SK-N-SH (cell line): Measurements from ENCODE around the gene TAS2R9. TPM values are rescaled to one million over a fixed set of nuclear protein-coding genes. Genes with fewer than 3 reads are reported as not detected.

ENCODE experiments used
- CTCF ChIA-PET: fragments of 300-600, 350-600 bp; formaldehyde crosslinking; extraction: SDS; loops from one replicate; lab custom pipeline; 2021; lab: Yijun Ruan, JAX
- POLR2A ChIA-PET: fragments of 350-600 bp; sonication (Branson Sonifier 250); formaldehyde crosslinking; extraction: SDS; loops from one replicate; lab custom pipeline; 2020; ENCODE audit warnings: antibody characterized with exemption, inconsistent platforms; lab: Yijun Ruan, JAX
- DNase-seq: peaks from one replicate; pipeline ENCODE4 v3.0.0; 2012
- H2AFZ ChIP-seq: fragments of 200-600 bp; sonication (generic); 2 replicates; pipeline ENCODE4 v1.8.1; 2016; ENCODE audit warnings: antibody characterized with exemption, mild to moderate bottlenecking, low read depth
- H3F3A ChIP-seq: fragments of 200-600 bp; sonication (generic); replicated peaks from 2 replicates; pipeline ENCODE3; 2016; ENCODE audit warnings: antibody characterized with exemption, mild to moderate bottlenecking; ENCODE audit not compliant: insufficient read depth
- H3K27ac ChIP-seq, 2 experiments: fragments of 200-500 bp in 1 of 2; fragments of 200-600 bp in 1 of 2; sonication (Bioruptor generic) in 1 of 2; sonication (generic), shearing (Covaris generic) in 1 of 2; 2 replicates each; pipeline versions ENCODE4 v1.5.1 to v1.6.1; 2014 to 2016; ENCODE audit warnings: low read depth in 2 of 2, inconsistent platforms in 1 of 2, low read length in 1 of 2, mild to moderate bottlenecking in 1 of 2, mixed read lengths in 1 of 2
- H3K27me3 ChIP-seq: fragments of 200-600 bp; sonication (generic), shearing (Covaris generic); 2 replicates; pipeline ENCODE4 v1.6.1; 2016; ENCODE audit warnings: mixed run types; ENCODE audit not compliant: insufficient read depth
- H3K36me3 ChIP-seq, 2 experiments: fragments of 200-500 bp in 1 of 2; fragments of 200-600 bp in 1 of 2; sonication (Bioruptor generic) in 1 of 2; sonication (generic) in 1 of 2; replicated peaks in 1 of 2; 2 replicates each; pipeline versions ENCODE3 to v1.5.1; 2014 to 2016; ENCODE audit warnings: low read length in 1 of 2, mild to moderate bottlenecking in 1 of 2; ENCODE audit not compliant: insufficient read depth in 2 of 2, control insufficient read depth in 1 of 2
- H3K4me1 ChIP-seq, 2 experiments: fragments of 200-500 bp in 1 of 2; fragments of 200-600 bp in 1 of 2; sonication (Bioruptor generic) in 1 of 2; sonication (generic), shearing (Covaris generic) in 1 of 2; 2 replicates each; pipeline versions ENCODE4 v1.5.1 to v1.6.1; 2014 to 2016; ENCODE audit warnings: low read depth in 1 of 2, low read length in 1 of 2, mixed run types in 1 of 2; ENCODE audit not compliant: insufficient read depth in 2 of 2, control insufficient read depth in 1 of 2
- H3K4me2 ChIP-seq: fragments of 200-600 bp; sonication (generic), shearing (Covaris generic); 2 replicates; pipeline ENCODE4 v1.6.1; 2017; ENCODE audit warnings: mixed run types
- H3K4me3 ChIP-seq, 2 experiments: fragments of 200-500 bp in 1 of 2; fragments of 200-600 bp in 1 of 2; sonication (Bioruptor generic) in 1 of 2; sonication (generic), shearing (Covaris generic) in 1 of 2; 2 replicates each; pipeline versions ENCODE4 v1.5.1 to v1.8.1; 2014 to 2016; ENCODE audit warnings: low read depth in 2 of 2, inconsistent platforms in 1 of 2, low read length in 1 of 2, mild to moderate bottlenecking in 1 of 2, mixed read lengths in 1 of 2, moderate library complexity in 1 of 2
- H3K79me2 ChIP-seq: fragments of 200-600 bp; sonication (generic); 2 replicates; pipeline ENCODE4 v1.8.1; 2017; ENCODE audit warnings: mild to moderate bottlenecking; ENCODE audit not compliant: insufficient read depth
- H3K9ac ChIP-seq: fragments of 200-600 bp; sonication (generic); 2 replicates; pipeline ENCODE4 v1.6.1; 2017; ENCODE audit warnings: mixed run types
- H3K9me2 ChIP-seq: fragments of 200-600 bp; sonication (generic); 2 replicates; pipeline ENCODE4 v1.6.1; 2017; ENCODE audit warnings: mixed run types
- H3K9me3 ChIP-seq: fragments of 200-600 bp; sonication (generic); 2 replicates; pipeline ENCODE4 v1.6.1; 2017; ENCODE audit warnings: mixed run types, mild to moderate bottlenecking, moderate library complexity
- H4K20me1 ChIP-seq: fragments of 200-600 bp; sonication (generic); 2 replicates; pipeline ENCODE4 v1.6.1; 2017; ENCODE audit warnings: mild to moderate bottlenecking, mixed run types; ENCODE audit not compliant: insufficient read depth
- EZH2phosphoT487 ChIP-seq: fragments of 200-600 bp; sonication (generic); IDR thresholded peaks from 2 replicates; pipeline ENCODE4 v1.6.1; 2017; ENCODE audit warnings: low read depth, mixed run types, mild to moderate bottlenecking, antibody characterized with exemption, moderate library complexity, borderline replicate concordance
- FOXM1 ChIP-seq: IDR thresholded peaks from 2 replicates; pipeline ENCODE4 v1.4.0; 2012; ENCODE audit warnings: low read depth, mild to moderate bottlenecking
- JUND ChIP-seq: IDR thresholded peaks from 2 replicates; pipeline ENCODE4 v1.4.0; 2012
- MEF2A ChIP-seq: IDR thresholded peaks from 2 replicates; pipeline ENCODE4 v1.4.0; 2012; ENCODE audit warnings: low read depth, borderline replicate concordance
- MXI1 ChIP-seq: IDR thresholded peaks from 2 replicates; pipeline ENCODE4 v1.6.1; 2012; ENCODE audit warnings: mild to moderate bottlenecking, low read depth, low read length, improper control_type of control experiment
- RCOR1 ChIP-seq: fragments of 150-350 bp; IDR thresholded peaks from 2 replicates; pipeline ENCODE4 v1.6.1; 2017; ENCODE audit warnings: antibody characterized with exemption, low read length
- TAF1 ChIP-seq: IDR thresholded peaks from 2 replicates; pipeline ENCODE4 v1.6.1; 2012; ENCODE audit warnings: low read depth, mild to moderate bottlenecking, low read length, moderate library complexity, borderline replicate concordance
- USF1 ChIP-seq: IDR thresholded peaks from 2 replicates; pipeline ENCODE4 v1.4.0; 2012; ENCODE audit warnings: low read depth, borderline replicate concordance
- WGBS: methylation state at CpG from one replicate; pipeline ENCODE4 v1.1.6; 2017; ENCODE audit warnings: low lambda C conversion rate; 5-methylcytosine and 5-hydroxymethylcytosine counted together
- polyA plus RNA-seq, 3 experiments: library from polyadenylated mRNA; depleted of rRNA; stranded (reverse); fragments of >200 nt; gene quantifications; 2 replicates each; pipeline ENCODE4 v1.2.3, GENCODE V29; 2012
- small RNA-seq, 7 experiments: library from RNA; depleted of rRNA; stranded (forward); fragments of <200 nt; gene quantifications; one replicate each; pipeline ENCODE3, GENCODE V24; 2012

Gene TAS2R9
- polyA plus RNA-seq, 1 of the 3 experiments (the other 2 are of a cell fraction), result not detected

- TF ChIP-seq RCOR1 (no peak), USF1 (no peak), FOXM1 (no peak), MEF2A (no peak), EZH2phosphoT487 (no peak), JUND (no peak), TAF1 (no peak), MXI1 (no peak)
- TF ChIP-seq, all 33 proteins: peak for 0
- no peaks in the 10 kb centered on the region for H4K20me1 ChIP-seq
- H3K9me3 ChIP-seq, result 0 out of 2 replicates have a peak, but pooled peaks cover 6% of the 10 kb centered on the region
- H3K4me2 ChIP-seq, result no peak overlapping the region
- no peak overlapping the region for H3K4me3 ChIP-seq
- no peaks in the 10 kb centered on the region for H3K9me2 ChIP-seq
- no peaks in the 10 kb centered on the region for H3K4me1 ChIP-seq
- no peak overlapping the region for H2AFZ ChIP-seq
- CTCF ChIA-PET, result interaction anchor here (1.1 to 3.1 kb wide), 4 partner anchors 10 to 440 kb away, joined by 5 to 10 read pairs (median 6); no protein-coding TSS in a partner anchor
- H3K9ac ChIP-seq, result no peak overlapping the region
- POLR2A ChIA-PET, result no interaction called here
- H3K79me2 ChIP-seq, result no peaks in the 10 kb centered on the region
- DNase-seq, result no peak
- H3F3A ChIP-seq, result no peaks in the 10 kb centered on the region
- H3K36me3 ChIP-seq, result no peaks in the 10 kb centered on the region
- no peak overlapping the region for H3K27ac ChIP-seq
- 0% methylated on average over 2 of the region's 2 CpGs for WGBS
- no peaks in the 10 kb centered on the region for H3K27me3 ChIP-seq
Observed at GRCh38 chr12:10759657-10760056, 50.3 kb downstream of the TAS2R9 start.

Small RNAs within 50 kb of the gene (small RNA-seq; reads per million reads assigned to genes)
- gene PRR4, result 0 to 3.4 (median 0) reads per million in 7 experiments

Other genes starting within 250 kb of the TAS2R9 start
- gene MAGOHB, start 196.6 kb downstream of the TAS2R9 start, polyA plus RNA-seq (2012; rRNA removed), result 13.5 and 15.7 TPM in 2 replicates
- gene STYK1, start 136.1 kb downstream of the TAS2R9 start, polyA plus RNA-seq (2012; rRNA removed), result not detected in 2 replicates
- gene YBX3, start 86.8 kb downstream of the TAS2R9 start, polyA plus RNA-seq (2012; rRNA removed), result 12.2 and 22.4 TPM in 2 replicates
- not detected in 2 replicates for gene TAS2R7, start 7.5 kb downstream of the TAS2R9 start, polyA plus RNA-seq (2012; rRNA removed)
- gene TAS2R8, start 2.9 kb downstream of the TAS2R9 start, polyA plus RNA-seq (2012; rRNA removed), result not detected in 2 replicates
- gene TAS2R10, start 16.2 kb upstream of the TAS2R9 start, polyA plus RNA-seq (2012; rRNA removed), result 0.16 and 0.21 TPM in 2 replicates
- gene PRR4, start 39.3 kb upstream of the TAS2R9 start, polyA plus RNA-seq (2012; rRNA removed), result 3.9 and 4.3 TPM in 2 replicates
- 2.0 and 3.6 TPM in 2 replicates for gene PRH1, start 74.1 kb upstream of the TAS2R9 start, polyA plus RNA-seq (2012; rRNA removed)
- gene TAS2R13, start 99.4 kb upstream of the TAS2R9 start, polyA plus RNA-seq (2012; rRNA removed), result 0.03 TPM in 1 of 2 replicates, not detected in the other
- gene PRH2, start 119.1 kb upstream of the TAS2R9 start, polyA plus RNA-seq (2012; rRNA removed), result not detected in 2 replicates
- gene TAS2R14, start 129.1 kb upstream of the TAS2R9 start, polyA plus RNA-seq (2012; rRNA removed), result 1.4 and 2.3 TPM in 2 replicates
- 0.05 and 0.10 TPM in 2 replicates for gene TAS2R50, start 176.7 kb upstream of the TAS2R9 start, polyA plus RNA-seq (2012; rRNA removed)
- 0.33 and 0.65 TPM in 2 replicates for gene TAS2R20, start 188.1 kb upstream of the TAS2R9 start, polyA plus RNA-seq (2012; rRNA removed)
- 0.15 and 0.47 TPM in 2 replicates for gene TAS2R19, start 212.5 kb upstream of the TAS2R9 start, polyA plus RNA-seq (2012; rRNA removed)
- 0.16 and 0.39 TPM in 2 replicates for gene TAS2R31, start 221.2 kb upstream of the TAS2R9 start, polyA plus RNA-seq (2012; rRNA removed)